COLO829 (cell line): ENCODE results near the gene IGSF9B.
"Not testable (repeated sequence)": the region's sequence is repeated elsewhere in the genome, so short reads cannot be mapped to it uniquely, and the experiment has no call there.

ENCODE experiments used
- DNase-seq: peaks from one replicate; pipeline ENCODE4 v3.0.0; 2012; ENCODE audit warnings: low spot score

Gene IGSF9B, protein sequence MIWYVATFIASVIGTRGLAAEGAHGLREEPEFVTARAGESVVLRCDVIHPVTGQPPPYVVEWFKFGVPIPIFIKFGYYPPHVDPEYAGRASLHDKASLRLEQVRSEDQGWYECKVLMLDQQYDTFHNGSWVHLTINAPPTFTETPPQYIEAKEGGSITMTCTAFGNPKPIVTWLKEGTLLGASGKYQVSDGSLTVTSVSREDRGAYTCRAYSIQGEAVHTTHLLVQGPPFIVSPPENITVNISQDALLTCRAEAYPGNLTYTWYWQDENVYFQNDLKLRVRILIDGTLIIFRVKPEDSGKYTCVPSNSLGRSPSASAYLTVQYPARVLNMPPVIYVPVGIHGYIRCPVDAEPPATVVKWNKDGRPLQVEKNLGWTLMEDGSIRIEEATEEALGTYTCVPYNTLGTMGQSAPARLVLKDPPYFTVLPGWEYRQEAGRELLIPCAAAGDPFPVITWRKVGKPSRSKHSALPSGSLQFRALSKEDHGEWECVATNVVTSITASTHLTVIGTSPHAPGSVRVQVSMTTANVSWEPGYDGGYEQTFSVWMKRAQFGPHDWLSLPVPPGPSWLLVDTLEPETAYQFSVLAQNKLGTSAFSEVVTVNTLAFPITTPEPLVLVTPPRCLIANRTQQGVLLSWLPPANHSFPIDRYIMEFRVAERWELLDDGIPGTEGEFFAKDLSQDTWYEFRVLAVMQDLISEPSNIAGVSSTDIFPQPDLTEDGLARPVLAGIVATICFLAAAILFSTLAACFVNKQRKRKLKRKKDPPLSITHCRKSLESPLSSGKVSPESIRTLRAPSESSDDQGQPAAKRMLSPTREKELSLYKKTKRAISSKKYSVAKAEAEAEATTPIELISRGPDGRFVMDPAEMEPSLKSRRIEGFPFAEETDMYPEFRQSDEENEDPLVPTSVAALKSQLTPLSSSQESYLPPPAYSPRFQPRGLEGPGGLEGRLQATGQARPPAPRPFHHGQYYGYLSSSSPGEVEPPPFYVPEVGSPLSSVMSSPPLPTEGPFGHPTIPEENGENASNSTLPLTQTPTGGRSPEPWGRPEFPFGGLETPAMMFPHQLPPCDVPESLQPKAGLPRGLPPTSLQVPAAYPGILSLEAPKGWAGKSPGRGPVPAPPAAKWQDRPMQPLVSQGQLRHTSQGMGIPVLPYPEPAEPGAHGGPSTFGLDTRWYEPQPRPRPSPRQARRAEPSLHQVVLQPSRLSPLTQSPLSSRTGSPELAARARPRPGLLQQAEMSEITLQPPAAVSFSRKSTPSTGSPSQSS (N-terminal part only)

DNA sequence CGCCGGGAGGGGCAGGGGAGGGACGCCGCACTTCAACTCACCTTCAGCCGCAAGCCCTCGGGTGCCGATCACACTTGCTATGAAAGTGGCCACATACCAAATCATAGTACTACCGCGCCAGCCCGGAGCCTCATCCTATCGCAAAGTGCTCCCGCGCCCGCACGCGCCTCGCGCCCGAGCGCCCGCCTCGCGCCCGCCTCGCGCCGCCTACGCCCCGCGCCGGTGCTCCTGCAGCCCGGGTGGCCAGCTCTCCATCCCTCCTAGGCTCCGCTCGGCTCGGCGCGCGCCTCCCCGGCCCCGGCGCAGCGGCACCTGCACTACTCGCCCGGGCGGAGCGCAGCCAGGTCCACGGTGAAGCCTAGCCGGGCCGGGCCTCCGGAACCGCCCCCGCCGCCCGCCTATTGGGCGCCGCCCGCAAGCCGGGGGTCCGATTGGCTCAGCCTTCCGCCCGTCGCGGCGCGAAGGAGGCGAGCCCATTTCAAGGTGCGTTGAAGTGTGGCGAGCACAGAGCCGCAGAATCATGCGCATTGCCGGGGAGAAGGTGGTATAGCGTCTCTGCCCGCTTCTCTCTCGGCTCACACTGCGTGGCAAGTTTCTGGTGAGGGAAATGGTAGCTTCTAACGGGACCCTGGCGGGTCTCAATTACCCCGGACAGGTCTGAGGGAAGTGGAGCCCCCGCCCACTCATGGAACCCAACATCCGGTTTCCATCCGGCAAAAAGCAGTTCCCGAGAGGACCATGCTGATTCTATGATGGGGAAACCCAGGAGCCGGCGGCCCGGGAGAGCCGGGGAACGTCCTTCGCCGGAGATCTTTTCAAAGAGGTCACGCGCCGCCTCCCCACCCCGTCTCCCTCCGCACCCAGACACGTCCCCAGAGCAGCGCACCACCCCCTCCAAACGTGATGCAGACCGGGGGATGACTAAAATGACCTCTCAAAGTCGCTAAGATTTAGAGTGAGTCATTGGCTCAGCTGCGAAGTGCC is at the start of gene IGSF9B:
Gene IGSF9B (minus strand): TSS at position 319 of the 984 bp plus-strand sequence. CDS start 214 bp downstream, at position 105.
- peak; percentile 70 for DNase-seq

DNA sequence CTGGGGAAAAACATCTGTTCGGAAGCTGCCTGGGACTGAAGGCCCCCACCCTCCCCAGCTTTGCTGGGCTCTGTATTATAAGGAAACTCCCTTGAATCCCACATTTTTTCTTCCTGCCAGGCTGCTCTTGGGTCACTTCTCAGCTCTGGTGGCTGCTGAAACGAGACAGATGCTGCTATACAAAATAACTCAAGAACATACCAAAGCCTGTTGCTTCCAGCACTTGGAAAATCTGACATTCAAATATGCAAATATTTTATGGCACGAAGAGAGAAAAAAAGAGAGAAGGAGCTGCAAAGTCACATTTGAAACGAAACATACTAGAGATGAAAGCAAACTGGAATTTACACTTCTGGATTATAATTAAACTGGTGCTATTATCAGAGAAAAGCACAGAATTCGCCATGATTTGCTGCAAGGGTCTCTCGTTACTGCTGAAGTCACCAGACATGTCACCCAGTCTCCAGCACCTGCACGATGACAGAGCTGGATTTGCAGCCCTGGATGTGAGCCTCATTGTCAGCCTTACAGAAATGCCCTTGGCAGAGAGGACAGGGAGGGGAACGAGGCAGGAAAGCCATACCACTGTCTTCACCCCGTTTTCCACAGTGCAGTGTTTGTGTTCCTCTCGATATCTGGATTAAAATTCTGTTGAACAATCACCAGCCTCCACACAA is 47.9 kb upstream of the IGSF9B start:
- DNase-seq, result no peak

DNA sequence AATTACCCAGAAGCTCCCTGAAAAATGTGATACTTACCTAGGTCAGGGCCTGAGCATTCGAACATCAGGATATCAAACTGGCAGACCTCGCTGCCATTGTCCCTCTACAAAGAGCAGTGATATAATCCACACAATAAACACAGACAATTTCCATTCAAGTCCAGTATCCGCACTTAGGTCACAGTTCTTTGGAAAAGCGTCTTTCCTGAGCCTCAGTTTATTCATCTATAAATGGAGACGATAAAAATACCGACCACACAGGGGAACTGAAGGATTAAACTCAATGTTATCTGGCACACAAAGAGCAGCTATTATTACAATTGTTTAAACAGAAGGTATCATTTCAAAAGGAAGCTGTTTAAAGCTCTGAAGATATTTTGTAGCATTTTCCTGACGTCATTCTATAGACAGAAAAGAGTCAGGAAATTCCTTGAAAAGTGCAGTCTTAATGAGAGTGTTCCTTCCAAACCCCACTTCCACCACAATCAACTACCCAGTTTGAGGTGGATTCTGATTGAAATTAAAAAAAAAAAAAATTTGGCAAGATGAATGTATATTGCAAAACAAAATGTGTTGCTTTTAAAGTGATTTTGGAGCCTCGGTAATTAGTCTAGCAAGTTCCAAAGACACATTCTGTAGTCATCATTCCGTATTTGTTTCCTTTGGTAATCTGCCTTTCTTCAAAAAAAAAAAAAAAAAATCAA is 47.2 kb upstream of the IGSF9B start:
- DNase-seq, result no peak

DNA sequence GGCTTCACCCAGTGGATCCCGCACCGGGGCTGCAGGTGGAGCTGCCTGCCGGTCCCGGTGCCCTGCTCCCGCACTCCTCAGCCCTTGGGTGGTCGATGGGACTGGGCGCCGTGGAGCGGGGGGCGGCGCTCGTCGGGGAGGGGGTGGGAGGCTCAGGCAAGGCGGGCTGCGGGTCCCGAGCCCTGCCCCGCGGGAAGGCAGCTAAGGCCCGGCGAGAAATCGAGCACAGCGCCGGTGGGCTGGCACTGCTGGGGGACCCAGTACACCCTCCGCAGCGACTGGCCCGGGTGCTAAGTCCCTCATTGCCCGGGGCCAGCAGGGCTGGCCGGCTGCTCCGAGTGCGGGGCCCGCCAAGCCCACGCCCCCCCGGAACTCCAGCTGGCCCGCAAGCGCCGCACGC is 46.1 kb upstream of the IGSF9B start:
- DNase-seq, result not testable (repeated sequence)

DNA sequence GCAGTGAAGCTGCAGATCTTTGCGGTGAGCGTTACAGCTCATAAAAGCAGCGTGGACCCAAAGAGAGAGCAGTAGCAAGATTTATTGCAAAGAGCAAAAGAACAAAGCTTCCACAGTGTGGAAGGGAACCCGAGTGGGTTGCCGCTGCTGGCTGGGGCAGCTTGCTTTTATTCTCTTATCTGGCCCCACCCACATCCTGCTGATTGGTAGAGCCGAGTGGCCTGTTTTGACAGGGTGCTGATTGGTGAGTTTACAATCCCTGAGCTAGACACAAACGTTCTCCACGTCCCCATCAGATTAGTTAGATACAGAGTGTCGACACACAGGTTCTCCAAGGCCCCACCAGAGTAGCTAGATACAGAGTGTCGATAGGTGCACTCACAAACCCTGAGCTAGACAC is 45.6 kb upstream of the IGSF9B start:
- DNase-seq, result not testable (repeated sequence)

DNA sequence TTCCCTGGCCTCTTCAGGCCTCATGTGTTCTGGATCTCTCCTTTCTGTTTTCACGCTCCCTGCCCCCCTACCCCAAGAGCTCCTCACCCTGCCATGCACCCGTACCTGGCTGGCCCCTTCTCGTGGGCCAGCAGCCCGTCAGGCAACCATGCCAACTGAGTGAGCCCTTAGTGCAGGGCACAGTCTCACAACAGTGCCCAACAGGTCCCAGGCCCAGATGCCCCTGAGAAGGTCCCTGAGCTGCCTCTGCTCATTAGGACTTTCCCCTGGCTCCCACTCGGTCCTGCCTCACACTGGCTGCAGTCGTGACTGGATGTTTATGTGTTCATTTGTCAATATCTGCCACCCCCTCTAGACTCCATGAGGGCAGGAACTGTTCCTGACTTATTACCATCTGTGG is 44.8 kb upstream of the IGSF9B start:
- no peak for DNase-seq

DNA sequence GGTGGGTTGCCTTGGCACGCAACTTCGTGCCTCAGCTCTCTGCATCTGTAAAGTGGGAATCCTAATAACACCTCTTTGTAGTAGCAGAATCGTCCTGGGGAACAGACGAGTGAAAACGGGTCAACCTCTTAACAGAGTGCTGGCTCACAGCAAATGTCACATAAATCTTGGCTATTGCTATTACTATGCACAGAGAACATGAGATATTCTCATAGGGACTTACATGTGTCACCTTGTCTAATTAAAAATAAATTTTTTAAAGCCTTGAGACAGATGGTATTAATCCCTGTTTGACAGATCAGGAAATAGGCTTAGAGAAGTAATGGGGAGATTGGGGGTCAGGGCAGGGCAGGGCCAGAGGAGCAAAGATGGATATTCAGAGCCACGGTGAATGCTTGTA is 44.3 kb upstream of the IGSF9B start:
- DNase-seq, result no peak

DNA sequence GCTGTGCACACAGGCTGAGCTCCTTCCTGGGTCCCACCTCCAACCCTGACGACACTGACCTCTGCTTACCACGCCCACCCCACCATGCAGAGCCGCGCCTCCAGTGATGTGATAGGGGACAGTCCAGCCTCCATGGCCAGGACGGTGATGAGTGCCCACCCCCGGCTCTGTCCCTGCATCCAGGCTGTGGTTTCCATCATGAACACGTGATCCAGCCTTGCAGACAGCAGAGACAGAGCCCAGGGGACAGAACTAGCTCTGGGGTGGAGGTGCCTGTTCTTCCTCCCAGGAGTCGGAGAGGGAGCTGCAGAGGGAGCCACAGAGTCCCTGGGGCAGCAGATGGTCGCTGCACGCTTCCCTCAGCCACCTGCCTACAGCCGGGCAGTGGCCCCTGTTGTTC is 42.6 kb upstream of the IGSF9B start:
- no peak for DNase-seq

DNA sequence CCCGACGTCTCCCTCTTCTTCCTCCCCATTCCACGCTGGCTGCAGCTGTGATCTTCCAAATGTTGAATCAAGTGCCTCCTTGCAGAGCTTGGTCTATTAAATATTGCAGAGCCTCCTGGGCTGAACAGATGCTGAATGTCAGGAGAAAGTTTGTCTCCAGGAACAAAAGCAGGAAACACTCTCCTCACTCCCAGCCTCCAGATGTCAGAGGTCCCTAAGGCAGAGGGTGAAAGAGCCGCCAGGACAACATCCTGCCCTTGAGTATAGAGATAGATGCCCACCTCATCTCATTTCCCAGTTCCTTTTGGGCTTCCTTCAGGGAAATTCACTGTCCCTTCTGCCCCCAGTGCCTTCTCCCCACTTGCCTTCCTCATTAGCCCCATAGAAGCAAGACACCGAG is 40.8 kb upstream of the IGSF9B start:
- DNase-seq, result no peak

DNA sequence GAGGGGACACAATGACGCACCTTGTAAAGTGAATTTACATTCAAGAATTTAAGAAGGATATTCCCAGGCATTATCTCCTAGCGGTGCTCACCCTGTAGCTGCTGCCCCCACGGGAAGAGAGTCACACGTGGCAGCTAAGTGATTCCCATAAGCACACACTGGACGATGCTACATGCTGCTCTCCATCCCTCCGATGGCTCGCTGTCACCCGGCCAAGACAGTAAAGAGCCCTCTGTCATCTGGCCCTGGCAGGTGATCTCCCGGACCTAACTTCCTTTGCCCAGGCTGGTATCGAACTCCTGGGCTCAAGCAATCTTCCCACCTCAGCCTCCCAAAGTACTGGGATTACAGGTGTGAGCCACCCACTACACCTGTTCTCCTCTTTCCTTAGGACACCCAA is 39.9 kb upstream of the IGSF9B start:
- no peak for DNase-seq

DNA sequence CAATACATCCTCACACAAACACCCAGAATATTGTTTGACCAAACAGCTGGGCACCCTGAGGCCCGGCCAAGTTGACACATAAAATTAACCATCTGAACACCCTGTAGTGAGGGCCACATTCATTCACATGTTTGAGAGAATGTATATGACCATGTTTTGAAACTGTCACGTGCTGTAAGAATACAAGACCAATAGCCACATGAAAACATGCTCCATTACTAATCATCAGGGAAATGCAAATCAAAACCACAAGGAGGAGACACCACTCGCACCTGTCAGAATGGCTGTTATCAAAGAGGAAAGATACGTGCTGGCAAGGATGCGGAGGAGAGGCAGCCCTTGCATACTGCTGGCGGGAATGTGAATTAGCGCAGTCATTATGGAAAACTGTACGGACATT is 38.3 kb upstream of the IGSF9B start:
- DNase-seq, result no peak

DNA sequence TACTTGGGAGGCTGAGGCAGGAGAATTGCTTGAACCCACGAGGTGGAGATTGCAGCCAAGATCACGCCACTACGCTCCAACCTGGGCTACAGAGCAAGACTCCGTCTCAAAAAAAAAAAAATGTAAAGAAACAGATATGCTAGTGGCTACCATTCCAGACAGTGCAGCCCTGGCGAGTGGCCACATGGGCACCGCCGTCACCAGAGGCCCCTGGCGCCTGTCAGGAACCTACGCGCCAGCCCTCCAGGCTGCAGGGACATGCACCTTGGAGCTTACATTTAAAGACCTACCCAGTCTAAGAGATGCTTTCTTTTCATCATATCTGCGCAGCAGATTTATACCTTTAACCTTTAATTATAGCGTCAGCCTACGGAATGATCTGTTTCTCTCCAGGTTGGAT is 37.2 kb upstream of the IGSF9B start:
- no peak for DNase-seq

DNA sequence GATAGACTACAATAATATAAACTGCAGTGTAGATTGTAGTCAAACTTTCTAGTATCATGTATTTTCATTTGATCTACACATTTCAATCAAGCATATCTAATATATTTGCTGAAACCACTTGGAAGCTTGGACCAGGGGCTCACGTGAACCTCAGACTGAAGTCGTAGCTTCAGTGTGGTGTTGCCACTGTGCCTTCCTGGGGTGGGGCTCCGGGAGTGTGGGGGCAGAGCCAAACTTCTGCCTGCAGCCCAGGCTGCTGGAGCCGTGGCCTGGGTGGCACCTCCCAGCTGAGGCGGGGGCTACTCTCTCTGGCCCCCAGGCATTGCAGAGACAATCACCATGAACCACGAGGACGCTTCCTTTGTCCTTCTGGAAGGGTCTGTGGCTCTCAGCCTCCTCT is 36.3 kb upstream of the IGSF9B start:
- DNase-seq, result no peak

DNA sequence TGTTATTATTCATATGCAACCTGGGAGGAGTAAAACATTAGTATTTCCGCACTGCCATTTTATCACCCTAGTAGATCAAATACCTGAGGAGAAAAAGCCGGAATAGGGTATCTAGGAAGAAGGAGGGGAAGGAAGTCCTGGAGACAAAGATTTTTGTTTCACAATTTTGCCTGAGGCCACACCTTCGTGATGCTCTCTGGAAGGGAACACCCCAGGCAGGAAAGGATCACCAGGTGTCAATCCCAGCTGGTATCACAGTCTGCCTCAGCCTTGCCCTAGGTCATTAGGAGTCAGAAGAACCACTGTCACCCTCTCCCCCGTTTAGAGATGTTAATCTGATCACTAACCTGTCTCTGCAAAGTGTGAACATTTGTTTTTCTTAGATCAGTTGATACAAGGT is 35.4 kb upstream of the IGSF9B start:
- DNase-seq, result no peak

DNA sequence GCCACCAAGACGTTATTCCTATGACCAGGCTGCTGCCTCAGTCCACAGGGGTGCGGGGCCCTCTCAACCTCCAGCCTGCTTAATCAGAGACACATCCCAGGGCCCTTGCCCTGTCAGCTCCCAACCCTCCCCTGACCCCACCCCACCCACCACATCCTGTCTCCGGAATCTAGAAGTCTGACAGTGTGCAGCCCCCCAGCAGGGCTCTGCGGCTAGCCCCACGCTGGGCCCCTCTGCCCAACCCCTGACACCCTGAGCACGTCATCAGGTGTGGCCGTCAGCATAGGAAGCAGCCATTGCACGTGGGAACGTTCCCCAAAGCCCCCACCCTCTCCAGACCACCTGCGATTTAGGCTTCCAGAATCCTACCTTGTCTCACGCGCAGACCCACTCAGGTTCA is 34.3 kb upstream of the IGSF9B start:
- no peak for DNase-seq

DNA sequence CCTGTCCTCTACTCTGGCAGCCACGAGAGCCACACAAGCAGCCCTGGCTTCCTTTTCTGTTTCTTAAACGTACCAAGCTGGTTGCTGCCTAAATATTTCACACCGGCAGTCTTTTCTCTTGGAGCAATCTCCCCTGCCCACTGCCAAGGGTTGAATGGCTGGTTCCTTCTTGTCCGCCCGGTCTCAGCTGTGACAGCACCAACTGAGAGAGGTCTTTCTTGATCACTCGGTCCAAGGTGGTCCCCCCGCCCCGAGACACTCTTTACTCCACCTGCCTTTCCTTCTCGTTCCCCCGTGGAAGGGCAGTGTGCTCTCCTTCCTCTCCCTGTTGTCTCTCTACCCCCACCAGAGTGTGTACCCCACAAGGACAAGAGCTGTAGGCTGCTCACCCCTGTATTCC is 33.7 kb upstream of the IGSF9B start:
- DNase-seq, result no peak

DNA sequence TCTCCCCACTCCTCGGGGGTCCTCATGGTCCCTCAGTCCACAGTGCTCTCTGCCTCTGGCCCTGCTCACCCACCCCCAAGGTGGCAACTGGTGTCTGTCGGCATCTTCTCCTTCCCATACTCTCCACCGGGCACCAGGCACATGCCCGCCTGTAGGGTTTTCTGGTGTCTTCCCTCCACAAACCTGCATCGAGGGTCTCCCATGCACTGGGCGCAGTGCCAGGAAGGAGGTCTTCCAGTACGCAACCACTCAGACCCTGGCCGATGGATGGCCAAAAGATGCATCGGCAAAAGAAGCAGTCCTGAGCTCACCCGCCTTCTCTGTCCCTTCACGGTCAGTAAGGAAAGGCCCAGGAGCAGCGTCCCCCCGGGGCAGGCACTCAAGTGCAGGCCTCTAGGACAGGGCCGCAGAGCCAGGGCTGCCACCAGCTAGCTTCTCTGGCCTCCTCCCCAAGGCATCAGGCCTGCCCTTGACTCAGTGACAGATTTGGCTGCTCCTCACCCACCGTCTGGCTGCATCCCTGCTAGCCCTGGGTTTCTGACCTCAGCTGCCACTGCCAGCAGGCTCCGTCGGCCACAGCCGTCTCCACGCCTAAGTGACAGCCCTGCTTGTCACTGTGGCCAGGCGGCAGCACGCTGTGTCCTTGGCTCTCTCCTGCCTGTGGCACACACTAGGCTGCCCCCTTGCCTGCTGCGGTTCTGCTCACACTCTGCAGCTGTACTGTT is 32.1 kb upstream of the IGSF9B start:
- no peak for DNase-seq

DNA sequence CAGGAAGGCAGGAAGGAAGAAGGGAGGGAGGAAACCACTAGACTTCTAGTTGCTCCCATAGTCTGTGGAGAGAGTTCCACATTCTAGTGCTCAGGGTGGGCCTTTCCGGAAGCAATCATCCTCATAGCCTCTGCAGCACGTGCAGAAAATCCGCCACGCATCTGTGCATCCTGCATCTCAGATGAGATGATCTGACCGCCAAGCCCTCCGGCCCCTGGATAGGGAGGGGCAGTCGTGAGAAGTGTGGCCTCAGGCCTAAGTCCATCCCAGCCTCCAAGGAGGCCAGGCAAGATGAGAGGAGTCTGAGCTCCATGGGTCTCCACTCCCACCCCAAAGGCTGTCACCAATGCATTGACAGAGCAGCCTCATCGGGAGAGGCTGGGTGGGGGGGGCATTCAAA is 30.4 kb upstream of the IGSF9B start:
- DNase-seq, result no peak
